Stimulated activated CD8-positive, alpha-beta memory T cell treated with anti-CD3 and anti-CD28 coated beads, Interleukin-15, amount 100 ng/mL, for 4 hours (primary cell): ENCODE data around the gene UST.

Source experiments
- DNase-seq, 2 donors: peaks; one replicate each; pipeline ENCODE4 v3.0.0-alpha.2; 2020; ENCODE audit warnings: low read depth in 2 of 2

UST gene

GRCh38 chr6:148746363-148747144, at the start of gene UST:
Gene UST, plus strand, starts transcription at chr6:148747030. Its CDS starts 401 bp downstream, at chr6:148747431.
- DNase-seq: peak in 1 of 2 donors; percentile 17

GRCh38 chr6:148697895-148698440, 48.9 kb upstream of the UST start:
- no peak for DNase-seq

DNA sequence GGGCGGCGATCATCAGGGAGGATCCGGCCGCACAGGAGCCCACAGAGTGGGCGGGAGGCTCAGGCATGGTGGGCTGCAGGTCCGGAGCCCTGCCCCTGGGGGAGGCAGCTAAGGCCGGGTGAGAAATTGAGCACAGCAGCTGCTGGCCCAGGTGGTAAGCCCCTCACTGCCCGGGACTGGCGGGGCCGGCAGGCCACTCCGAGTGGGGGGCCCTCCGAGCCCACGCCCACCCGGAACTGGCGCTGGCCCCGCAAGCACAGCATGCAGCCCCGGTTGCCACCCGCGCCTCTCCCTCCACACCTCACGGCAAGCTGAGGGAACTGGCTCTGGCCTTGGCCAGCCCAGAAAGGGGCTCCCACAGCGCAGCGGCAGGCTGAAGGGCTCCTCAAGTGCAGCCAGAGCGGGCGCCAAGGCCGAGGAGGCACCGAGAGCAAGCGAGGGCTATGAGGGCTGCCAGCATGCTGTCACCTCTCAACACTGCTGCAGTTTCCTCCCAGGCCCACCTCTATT, 48.1 kb upstream of the UST start:
- DNase-seq: no peak

DNA sequence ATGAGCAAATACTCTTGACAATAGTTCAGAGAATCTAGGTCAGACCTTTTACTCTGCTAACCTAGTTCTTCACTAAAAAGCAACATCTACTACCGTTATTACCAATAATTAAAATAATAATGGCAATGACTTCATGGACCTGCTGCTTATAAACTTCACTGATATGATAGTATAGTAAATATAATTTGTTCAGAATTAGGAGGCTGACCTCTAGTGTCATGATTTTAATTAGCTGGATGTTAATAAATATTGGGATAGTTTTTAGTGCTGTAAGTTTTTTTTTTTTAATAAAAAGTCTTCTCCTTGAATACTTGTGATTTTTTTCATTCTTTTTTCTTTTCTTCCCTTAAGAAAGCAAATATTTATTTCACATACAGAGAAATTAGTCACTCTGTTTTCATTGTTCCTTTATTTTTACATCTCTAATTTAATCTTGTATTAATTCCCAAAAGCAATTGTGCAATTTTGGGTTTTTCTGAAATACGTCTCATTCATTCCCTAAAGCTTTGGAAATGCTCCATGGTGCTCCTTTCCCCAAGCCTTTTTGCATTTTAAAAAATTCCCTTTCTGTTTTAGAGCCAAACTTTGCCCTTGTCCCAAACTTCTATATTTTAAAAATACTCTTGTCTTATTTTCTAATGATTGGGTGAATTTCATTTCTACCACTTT, 46.6 kb upstream of the UST start:
- no peak for DNase-seq

DNA sequence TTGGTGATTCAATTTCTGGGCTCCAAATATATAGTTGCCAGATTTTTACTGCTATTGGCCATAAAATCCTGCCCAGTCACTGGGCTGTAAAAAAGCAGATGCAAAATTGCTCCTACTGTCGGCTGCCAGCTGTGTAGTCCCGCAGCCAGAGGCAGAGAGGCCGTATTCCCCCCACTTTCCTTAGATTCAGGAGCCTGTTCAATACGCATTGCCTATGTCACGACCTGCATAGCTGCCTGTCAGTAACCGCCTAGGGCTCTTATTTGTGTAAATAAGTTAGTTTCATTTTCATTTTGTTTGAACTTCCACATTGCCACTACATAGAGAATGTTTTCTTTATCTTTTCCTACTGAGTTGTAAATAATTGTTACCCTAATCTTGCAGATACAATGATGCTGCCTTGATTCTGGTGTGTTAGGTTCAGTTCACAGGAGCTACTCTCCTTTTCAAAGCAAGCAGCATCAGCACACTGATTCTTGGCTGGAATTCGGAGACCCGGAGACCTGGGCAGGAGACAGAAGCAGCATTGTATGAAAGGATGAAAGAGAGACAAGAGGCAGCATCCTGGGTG, 46.0 kb upstream of the UST start:
- DNase-seq: no peak

GRCh38 chr6:148701375-148701774, 45.5 kb upstream of the UST start:
- no peak for DNase-seq

DNA sequence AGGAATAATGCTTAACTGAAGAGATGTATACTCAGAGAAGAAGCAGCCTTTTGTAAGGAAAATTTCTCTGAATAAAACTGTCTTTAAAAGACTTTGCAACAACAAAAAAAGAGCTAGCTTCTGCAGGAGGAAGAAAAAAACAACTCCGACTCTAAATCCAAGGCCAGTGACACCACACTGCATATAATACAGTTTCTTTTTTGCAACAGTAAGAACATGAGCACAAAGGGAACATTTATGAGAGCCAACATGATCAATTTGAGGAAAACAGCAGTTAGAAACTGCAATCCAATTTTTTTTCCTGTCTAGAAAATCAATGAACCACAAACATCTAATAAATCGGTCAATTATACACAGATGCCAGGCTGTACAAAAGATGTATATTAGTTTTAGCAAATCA, 42.9 kb upstream of the UST start:
- DNase-seq: no peak

- no peak for DNase-seq
These were observed 42.2 kb upstream of the UST start for GRCh38 chr6:148704400-148705246.

- no peak for DNase-seq
These were observed 38.1 kb upstream of the UST start for GRCh38 chr6:148708707-148709106.

DNA sequence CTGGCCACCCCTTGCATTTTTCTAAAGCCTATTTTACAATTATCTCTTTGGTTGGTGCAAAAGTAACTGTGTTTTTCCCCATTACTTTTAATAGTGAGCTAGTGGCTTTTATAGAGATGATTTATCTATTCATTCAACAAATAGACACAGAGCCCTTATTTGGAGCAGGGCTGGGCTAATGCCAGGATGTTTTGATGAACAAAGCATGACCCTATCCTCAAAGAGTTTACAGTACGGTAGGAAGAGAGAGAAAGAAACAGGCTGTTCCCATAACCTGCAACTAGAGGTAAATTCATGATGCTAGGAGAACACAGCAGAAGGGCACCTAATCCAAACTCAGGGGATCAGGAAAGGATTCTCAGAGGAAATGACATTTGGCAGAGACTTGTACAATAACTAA, 37.3 kb upstream of the UST start:
- no peak for DNase-seq

- DNase-seq: no peak
These were observed 34.8 kb upstream of the UST start for GRCh38 chr6:148711833-148712654.

DNA sequence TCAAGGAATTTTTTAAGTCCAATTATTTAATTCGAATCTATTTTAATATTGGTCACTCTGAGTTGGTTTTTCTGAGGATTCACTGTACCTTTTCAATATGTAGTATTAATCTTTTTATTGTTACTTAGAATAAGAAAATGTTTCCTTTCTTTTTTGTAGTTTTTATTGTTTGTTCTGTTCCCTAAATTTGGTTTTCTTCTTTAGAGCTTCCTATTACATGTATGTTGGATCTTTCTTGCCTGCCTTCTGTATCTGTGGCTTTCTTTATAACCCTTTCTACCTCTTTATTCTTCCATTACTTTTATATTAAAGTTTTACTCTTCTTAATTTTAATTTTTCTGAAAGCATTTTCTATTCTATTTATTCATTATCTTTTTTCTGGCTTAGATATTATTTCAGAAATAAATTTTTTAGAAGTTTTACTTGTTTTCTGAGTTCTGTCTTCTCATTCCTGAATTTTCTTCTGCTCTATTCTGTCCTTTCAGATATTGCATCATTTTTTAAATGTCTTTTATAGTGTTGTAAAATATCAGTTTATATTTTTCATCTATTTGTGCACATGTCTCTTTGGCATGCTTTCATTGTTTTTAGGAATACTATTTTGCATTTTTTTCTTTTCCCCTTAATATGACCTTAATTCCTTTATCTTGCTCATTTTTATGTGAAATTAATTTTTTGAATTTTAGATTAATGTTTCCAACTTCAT, 33.6 kb upstream of the UST start:
- no peak for DNase-seq

GRCh38 chr6:148713921-148714320, 32.9 kb upstream of the UST start:
- DNase-seq: no peak

DNA sequence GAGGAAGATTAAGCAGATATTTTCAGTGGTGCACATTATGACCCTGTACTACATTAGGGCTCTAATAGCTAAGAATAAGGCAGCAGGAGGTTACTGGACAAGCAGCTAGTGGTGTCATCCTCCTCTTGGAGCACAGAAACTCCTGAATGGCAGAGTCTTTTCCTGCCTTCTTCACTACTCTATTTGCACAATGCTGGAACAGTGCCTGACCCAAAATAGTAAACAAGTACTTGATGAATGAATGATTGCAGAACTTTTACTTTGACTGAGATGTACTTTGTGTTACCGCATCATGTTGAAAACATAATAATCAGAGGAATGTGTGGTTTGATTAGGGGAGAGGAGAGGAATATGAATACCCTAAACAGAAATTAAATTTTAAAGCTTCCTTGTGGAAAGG, 30.0 kb upstream of the UST start:
- no peak for DNase-seq

DNA sequence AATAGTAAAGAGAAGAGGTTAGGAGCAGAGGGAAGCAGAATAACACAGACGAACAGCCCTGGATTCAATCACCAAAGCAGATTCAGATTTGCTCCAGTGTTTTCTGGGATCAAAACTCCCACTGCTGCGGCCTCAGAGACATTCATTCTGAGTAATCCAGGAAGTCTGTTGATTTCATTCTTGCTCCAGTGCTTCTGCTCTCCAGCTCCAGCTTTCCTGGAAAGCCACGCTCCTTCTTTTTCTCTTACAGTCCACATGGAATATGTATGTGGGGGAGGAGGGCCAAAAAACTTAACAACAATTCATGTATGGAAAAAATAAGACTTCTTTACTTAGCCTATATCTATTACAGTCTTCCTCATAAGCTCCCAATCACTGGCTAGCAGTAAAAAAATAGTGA, 26.4 kb upstream of the UST start:
- no peak for DNase-seq

- no peak for DNase-seq
These were observed 25.9 kb upstream of the UST start for GRCh38 chr6:148720897-148721296.

GRCh38 chr6:148723484-148723883, 23.3 kb upstream of the UST start:
- DNase-seq: no peak

- no peak for DNase-seq
These were observed 22.4 kb upstream of the UST start for GRCh38 chr6:148724428-148724827.

DNA sequence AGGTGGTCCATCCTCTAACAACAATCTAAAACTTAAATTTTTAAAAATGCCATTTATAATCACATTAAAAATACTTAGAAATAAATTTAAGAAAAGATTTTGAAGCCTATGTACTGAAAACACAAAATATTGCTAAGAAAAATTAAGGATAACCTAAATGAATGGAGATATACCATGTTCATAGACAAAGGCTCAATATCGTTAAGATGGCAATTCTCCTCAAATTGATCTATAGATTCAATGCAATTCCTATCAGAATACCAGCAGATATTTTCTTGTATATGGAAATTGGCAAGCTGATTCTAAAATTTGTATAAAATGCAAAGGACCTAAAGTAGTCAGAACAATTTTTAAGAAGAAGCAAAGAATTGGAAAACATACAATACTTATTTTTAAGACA, 19.7 kb upstream of the UST start:
- no peak for DNase-seq

DNA sequence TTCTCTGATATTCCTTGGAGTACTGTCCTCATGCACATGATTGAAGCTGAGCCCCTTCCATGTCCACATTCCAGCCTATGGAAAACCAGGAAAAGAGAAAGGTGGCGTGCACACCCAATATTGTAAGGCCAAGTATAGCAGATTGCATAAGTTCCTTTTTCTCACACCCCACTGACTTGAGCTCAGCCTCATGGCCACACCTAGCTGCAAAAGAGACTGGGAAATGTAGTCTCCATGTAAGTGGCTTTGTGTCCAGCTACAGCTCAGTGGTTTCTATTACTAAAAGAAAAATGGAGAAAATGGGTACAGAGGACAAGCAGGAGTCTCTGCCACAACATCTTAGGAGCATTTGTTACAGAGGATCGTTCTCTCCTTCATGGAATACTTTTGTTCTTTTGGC, 10.8 kb upstream of the UST start:
- no peak for DNase-seq
